SK-N-SH (cell line): ENCODE measurements around the gene EML1. TPM values are rescaled to one million over a fixed set of nuclear protein-coding genes. Genes with fewer than 3 reads are reported as not detected.
A peak's percentile ranks its signal among the peaks of the same experiment; 100 is the strongest.

ENCODE experiments used
- CTCF ChIA-PET: fragments of 300-600, 350-600 bp; formaldehyde crosslinking; extraction: SDS; loops from one replicate; lab custom pipeline; 2021; lab: Yijun Ruan, JAX
- POLR2A ChIA-PET: fragments of 350-600 bp; sonication (Branson Sonifier 250); formaldehyde crosslinking; extraction: SDS; loops from one replicate; lab custom pipeline; 2020; ENCODE audit warnings: antibody characterized with exemption, inconsistent platforms; lab: Yijun Ruan, JAX
- DNase-seq: peaks from one replicate; pipeline ENCODE4 v3.0.0; 2012
- H2AFZ ChIP-seq: fragments of 200-600 bp; sonication (generic); 2 replicates; pipeline ENCODE4 v1.8.1; 2016; ENCODE audit warnings: antibody characterized with exemption, mild to moderate bottlenecking, low read depth
- H3F3A ChIP-seq: fragments of 200-600 bp; sonication (generic); replicated peaks from 2 replicates; pipeline ENCODE3; 2016; ENCODE audit warnings: antibody characterized with exemption, mild to moderate bottlenecking; ENCODE audit not compliant: insufficient read depth
- H3K27ac ChIP-seq, 2 experiments: fragments of 200-500 bp in 1 of 2; fragments of 200-600 bp in 1 of 2; sonication (Bioruptor generic) in 1 of 2; sonication (generic), shearing (Covaris generic) in 1 of 2; 2 replicates each; pipeline versions ENCODE4 v1.5.1 to v1.6.1; 2014 to 2016; ENCODE audit warnings: low read depth in 2 of 2, inconsistent platforms in 1 of 2, low read length in 1 of 2, mild to moderate bottlenecking in 1 of 2, mixed read lengths in 1 of 2
- H3K27me3 ChIP-seq: fragments of 200-600 bp; sonication (generic), shearing (Covaris generic); 2 replicates; pipeline ENCODE4 v1.6.1; 2016; ENCODE audit warnings: mixed run types; ENCODE audit not compliant: insufficient read depth
- H3K36me3 ChIP-seq, 2 experiments: fragments of 200-500 bp in 1 of 2; fragments of 200-600 bp in 1 of 2; sonication (Bioruptor generic) in 1 of 2; sonication (generic) in 1 of 2; replicated peaks in 1 of 2; 2 replicates each; pipeline versions ENCODE3 to v1.5.1; 2014 to 2016; ENCODE audit warnings: low read length in 1 of 2, mild to moderate bottlenecking in 1 of 2; ENCODE audit not compliant: insufficient read depth in 2 of 2, control insufficient read depth in 1 of 2
- H3K4me1 ChIP-seq, 2 experiments: fragments of 200-500 bp in 1 of 2; fragments of 200-600 bp in 1 of 2; sonication (Bioruptor generic) in 1 of 2; sonication (generic), shearing (Covaris generic) in 1 of 2; 2 replicates each; pipeline versions ENCODE4 v1.5.1 to v1.6.1; 2014 to 2016; ENCODE audit warnings: low read depth in 1 of 2, low read length in 1 of 2, mixed run types in 1 of 2; ENCODE audit not compliant: insufficient read depth in 2 of 2, control insufficient read depth in 1 of 2
- H3K4me2 ChIP-seq: fragments of 200-600 bp; sonication (generic), shearing (Covaris generic); 2 replicates; pipeline ENCODE4 v1.6.1; 2017; ENCODE audit warnings: mixed run types
- H3K4me3 ChIP-seq, 2 experiments: fragments of 200-500 bp in 1 of 2; fragments of 200-600 bp in 1 of 2; sonication (Bioruptor generic) in 1 of 2; sonication (generic), shearing (Covaris generic) in 1 of 2; 2 replicates each; pipeline versions ENCODE4 v1.5.1 to v1.8.1; 2014 to 2016; ENCODE audit warnings: low read depth in 2 of 2, inconsistent platforms in 1 of 2, low read length in 1 of 2, mild to moderate bottlenecking in 1 of 2, mixed read lengths in 1 of 2, moderate library complexity in 1 of 2
- H3K79me2 ChIP-seq: fragments of 200-600 bp; sonication (generic); 2 replicates; pipeline ENCODE4 v1.8.1; 2017; ENCODE audit warnings: mild to moderate bottlenecking; ENCODE audit not compliant: insufficient read depth
- H3K9ac ChIP-seq: fragments of 200-600 bp; sonication (generic); 2 replicates; pipeline ENCODE4 v1.6.1; 2017; ENCODE audit warnings: mixed run types
- H3K9me2 ChIP-seq: fragments of 200-600 bp; sonication (generic); 2 replicates; pipeline ENCODE4 v1.6.1; 2017; ENCODE audit warnings: mixed run types
- H3K9me3 ChIP-seq: fragments of 200-600 bp; sonication (generic); 2 replicates; pipeline ENCODE4 v1.6.1; 2017; ENCODE audit warnings: mixed run types, mild to moderate bottlenecking, moderate library complexity
- H4K20me1 ChIP-seq: fragments of 200-600 bp; sonication (generic); 2 replicates; pipeline ENCODE4 v1.6.1; 2017; ENCODE audit warnings: mild to moderate bottlenecking, mixed run types; ENCODE audit not compliant: insufficient read depth
- EZH2phosphoT487 ChIP-seq: fragments of 200-600 bp; sonication (generic); IDR thresholded peaks from 2 replicates; pipeline ENCODE4 v1.6.1; 2017; ENCODE audit warnings: low read depth, mixed run types, mild to moderate bottlenecking, antibody characterized with exemption, moderate library complexity, borderline replicate concordance
- MEF2A ChIP-seq: IDR thresholded peaks from 2 replicates; pipeline ENCODE4 v1.4.0; 2012; ENCODE audit warnings: low read depth, borderline replicate concordance
- MXI1 ChIP-seq: IDR thresholded peaks from 2 replicates; pipeline ENCODE4 v1.6.1; 2012; ENCODE audit warnings: mild to moderate bottlenecking, low read depth, low read length, improper control_type of control experiment
- NFIC ChIP-seq: IDR thresholded peaks from 2 replicates; pipeline ENCODE4 v1.4.0; 2012; ENCODE audit warnings: borderline replicate concordance
- RAD21 ChIP-seq: IDR thresholded peaks from 2 replicates; pipeline ENCODE4 v1.6.1; 2012; ENCODE audit warnings: mild to moderate bottlenecking, low read length
- RXRA ChIP-seq: IDR thresholded peaks from 2 replicates; pipeline ENCODE4 v1.4.0; 2012; ENCODE audit warnings: low read depth, mild to moderate bottlenecking, borderline replicate concordance
- TCF12 ChIP-seq: IDR thresholded peaks from 2 replicates; pipeline ENCODE4 v1.4.0; 2012
- WGBS: methylation state at CpG from one replicate; pipeline ENCODE4 v1.1.6; 2017; ENCODE audit warnings: low lambda C conversion rate; 5-methylcytosine and 5-hydroxymethylcytosine counted together
- polyA plus RNA-seq, 3 experiments: library from polyadenylated mRNA; depleted of rRNA; stranded (reverse); fragments of >200 nt; gene quantifications; 2 replicates each; pipeline ENCODE4 v1.2.3, GENCODE V29; 2012
- TF ChIP-seq, protein P1 (sequence below): fragments of 150-350 bp; IDR thresholded peaks from 2 replicates; pipeline ENCODE4 v1.6.1; 2017; ENCODE audit warnings: antibody characterized with exemption, low read length, low read depth, borderline replicate concordance
- TF ChIP-seq, protein P2 (sequence below): IDR thresholded peaks from 2 replicates; pipeline ENCODE4 v1.4.0; 2012; ENCODE audit warnings: low read depth, borderline replicate concordance

The EML1 gene
- polyA plus RNA-seq, 1 of the 3 experiments (the other 2 are of a cell fraction), result 6.3 TPM

DNA sequence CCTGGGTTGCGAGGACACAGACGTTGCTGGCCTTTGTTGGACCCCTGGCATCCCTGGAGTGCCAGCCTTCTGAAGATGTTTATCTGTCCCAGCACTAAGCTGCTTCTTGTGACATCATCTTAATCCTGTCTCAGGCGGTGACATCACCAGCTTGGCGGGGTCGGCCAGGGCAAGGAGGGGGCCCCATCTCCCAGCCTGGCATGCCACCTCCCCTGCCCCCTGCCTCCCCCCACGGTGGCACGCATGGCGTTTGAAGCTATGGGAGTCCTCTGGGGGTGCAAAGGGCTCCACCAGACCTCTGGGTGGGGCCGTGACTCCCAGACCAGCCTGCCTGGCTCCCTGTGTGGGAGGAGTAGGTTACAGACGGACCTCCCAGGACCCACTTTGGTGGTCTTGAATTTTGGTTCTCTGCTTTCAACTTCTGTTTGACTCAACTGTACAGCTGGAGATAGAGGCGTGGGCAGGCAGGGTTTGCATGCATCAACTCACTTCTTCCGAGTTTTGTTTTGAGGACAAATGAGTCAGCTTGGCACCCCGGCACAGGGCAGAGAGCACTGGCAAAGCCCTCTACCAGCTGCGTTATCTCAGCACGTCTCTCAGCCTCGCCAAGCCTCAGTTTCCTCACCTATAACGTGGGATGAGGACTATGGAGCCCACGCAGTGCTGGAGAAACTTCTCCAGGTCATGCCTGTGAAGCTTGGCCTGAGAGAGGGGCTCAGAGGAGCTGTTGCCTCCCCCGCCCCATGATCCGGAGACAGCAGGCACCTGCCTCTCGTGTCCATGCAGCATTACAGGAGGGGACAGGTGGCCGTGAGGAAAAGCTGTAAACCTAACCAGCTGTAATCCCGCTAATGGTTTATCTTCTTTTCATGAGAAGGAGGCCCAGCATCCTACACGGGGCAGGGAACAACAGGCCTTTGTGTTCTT is 38.8 kb upstream of the EML1 start:
- H3K27ac ChIP-seq, result peak overlapping the region in 1 of 2 experiments; percentile 97; a peak in 1 of 4 replicates
- no peak overlapping the region for H2AFZ ChIP-seq
- no peaks in the 10 kb centered on the region for H3K79me2 ChIP-seq
- H3K27me3 ChIP-seq, result no peaks in the 10 kb centered on the region
- ChIA-PET POLR2A (no interaction called here), CTCF (interaction anchor here (0.6 to 1.9 kb wide), 8 partner anchors 14 to 193 kb away, joined by 3 to 8 read pairs (median 4); no protein-coding TSS in a partner anchor)
- H3F3A ChIP-seq, result peaks cover 18% of the 10 kb centered on the region
- peak overlapping the region; percentile 32; the same call in 1 of the 2 replicates for H3K4me2 ChIP-seq
- DNase-seq, result no peak
- H4K20me1 ChIP-seq, result no peaks in the 10 kb centered on the region
- no peak overlapping the region for H3K4me3 ChIP-seq
- H3K4me1 ChIP-seq, result peaks cover 19 to 57% of the 10 kb centered on the region in 2 experiments; a peak in 3 of 4 replicates
- H3K9me3 ChIP-seq, result no peaks in the 10 kb centered on the region
- WGBS, result 59% methylated on average over 16 of the region's 24 CpGs
- TF ChIP-seq RXRA (peak; percentile 12; the same call in 1 of the 2 replicates), TCF12 (peak; percentile 26; the same call in 1 of the 2 replicates), MEF2A (no peak), NFIC (0 out of 2 replicates have a peak, but pooled peaks have one; percentile 6)
- H3K9me2 ChIP-seq, result no peaks in the 10 kb centered on the region
- no peaks in the 10 kb centered on the region for H3K36me3 ChIP-seq
- H3K9ac ChIP-seq, result no peak overlapping the region

DNA sequence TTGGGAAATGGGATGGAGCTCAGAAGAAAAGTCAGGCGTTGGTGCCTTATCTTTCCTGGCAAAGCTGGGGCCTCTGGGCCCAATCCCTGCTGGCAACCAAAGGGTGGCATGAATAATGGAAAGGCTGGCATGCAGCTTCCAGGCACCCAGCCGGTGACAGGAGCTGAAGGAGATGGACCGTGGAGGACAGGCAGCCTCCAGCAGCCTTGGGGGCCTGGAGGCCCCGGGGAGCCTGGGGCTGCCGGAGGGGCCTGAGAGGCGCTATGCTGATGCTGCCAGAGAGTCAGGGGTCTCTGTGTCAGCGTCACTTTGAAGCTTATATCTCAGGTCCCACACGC is 38.2 kb upstream of the EML1 start:
- Histone ChIP-seq H3F3A (peaks cover 18% of the 10 kb centered on the region), H3K4me2 (peak overlapping the region; percentile 32; the same call in 1 of the 2 replicates), H3K36me3 (no peaks in the 10 kb centered on the region), H3K9me2 (no peaks in the 10 kb centered on the region), H3K4me1 (peaks cover 13 to 57% of the 10 kb centered on the region in 2 experiments; a peak in 3 of 4 replicates), H4K20me1 (no peaks in the 10 kb centered on the region), H3K9ac (no peak overlapping the region), H2AFZ (no peak overlapping the region), H3K9me3 (no peaks in the 10 kb centered on the region), H3K79me2 (no peaks in the 10 kb centered on the region), H3K27ac (peak overlapping the region in 1 of 2 experiments; percentile 97; a peak in 1 of 4 replicates), H3K27me3 (no peaks in the 10 kb centered on the region), H3K4me3 (no peak overlapping the region)
- 78% methylated on average over 2 of the region's 8 CpGs for WGBS
- POLR2A ChIA-PET, result no interaction called here
- TF ChIP-seq RAD21 (no peak), EZH2phosphoT487 (no peak), MXI1 (no peak)
- TF ChIP-seq, protein P1, sequence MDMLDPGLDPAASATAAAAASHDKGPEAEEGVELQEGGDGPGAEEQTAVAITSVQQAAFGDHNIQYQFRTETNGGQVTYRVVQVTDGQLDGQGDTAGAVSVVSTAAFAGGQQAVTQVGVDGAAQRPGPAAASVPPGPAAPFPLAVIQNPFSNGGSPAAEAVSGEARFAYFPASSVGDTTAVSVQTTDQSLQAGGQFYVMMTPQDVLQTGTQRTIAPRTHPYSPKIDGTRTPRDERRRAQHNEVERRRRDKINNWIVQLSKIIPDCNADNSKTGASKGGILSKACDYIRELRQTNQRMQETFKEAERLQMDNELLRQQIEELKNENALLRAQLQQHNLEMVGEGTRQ, result no peak
- TF ChIP-seq, protein P2, sequence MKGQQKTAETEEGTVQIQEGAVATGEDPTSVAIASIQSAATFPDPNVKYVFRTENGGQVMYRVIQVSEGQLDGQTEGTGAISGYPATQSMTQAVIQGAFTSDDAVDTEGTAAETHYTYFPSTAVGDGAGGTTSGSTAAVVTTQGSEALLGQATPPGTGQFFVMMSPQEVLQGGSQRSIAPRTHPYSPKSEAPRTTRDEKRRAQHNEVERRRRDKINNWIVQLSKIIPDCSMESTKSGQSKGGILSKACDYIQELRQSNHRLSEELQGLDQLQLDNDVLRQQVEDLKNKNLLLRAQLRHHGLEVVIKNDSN, result no peak
- CTCF ChIA-PET, result interaction anchor here (0.6 to 1.9 kb wide), 8 partner anchors 15 to 192 kb away, joined by 3 to 8 read pairs (median 4); no protein-coding TSS in a partner anchor
- no peak for DNase-seq
